Superior temporal gyrus (tissue), 1 donor: ENCODE measurements around the gene CCL18.
"Not testable (repeated sequence)": the region's sequence is repeated elsewhere in the genome, so short reads cannot be mapped to it uniquely, and the experiment has no call there.

Experiments
- DNase-seq: peaks from one replicate; pipeline ENCODE4 v3.0.0-alpha.2; 2016; ENCODE audit errors: extremely low spot score

The CCL18 gene

DNA sequence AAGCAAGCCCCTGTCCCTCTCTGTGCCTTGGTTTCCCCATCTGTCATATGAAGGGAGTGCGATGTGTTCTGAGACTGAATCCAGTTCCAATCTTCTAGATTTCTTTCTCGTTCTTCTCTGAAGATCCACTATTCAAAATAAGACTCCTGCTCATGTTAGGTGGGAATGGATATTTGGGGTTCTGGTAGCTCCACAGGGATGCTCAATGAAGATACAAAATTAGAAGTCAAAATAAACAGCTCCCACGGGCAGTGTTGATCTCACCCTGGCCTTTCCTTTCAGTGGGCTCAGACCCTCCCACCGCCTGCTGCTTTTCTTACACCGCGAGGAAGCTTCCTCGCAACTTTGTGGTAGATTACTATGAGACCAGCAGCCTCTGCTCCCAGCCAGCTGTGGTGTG, 40.2 kb downstream of the CCL18 start:
- not testable (repeated sequence) for DNase-seq

- no peak for DNase-seq
Observed at GRCh38 chr17:36104701-36105181, 40.7 kb downstream of the CCL18 start.

DNA sequence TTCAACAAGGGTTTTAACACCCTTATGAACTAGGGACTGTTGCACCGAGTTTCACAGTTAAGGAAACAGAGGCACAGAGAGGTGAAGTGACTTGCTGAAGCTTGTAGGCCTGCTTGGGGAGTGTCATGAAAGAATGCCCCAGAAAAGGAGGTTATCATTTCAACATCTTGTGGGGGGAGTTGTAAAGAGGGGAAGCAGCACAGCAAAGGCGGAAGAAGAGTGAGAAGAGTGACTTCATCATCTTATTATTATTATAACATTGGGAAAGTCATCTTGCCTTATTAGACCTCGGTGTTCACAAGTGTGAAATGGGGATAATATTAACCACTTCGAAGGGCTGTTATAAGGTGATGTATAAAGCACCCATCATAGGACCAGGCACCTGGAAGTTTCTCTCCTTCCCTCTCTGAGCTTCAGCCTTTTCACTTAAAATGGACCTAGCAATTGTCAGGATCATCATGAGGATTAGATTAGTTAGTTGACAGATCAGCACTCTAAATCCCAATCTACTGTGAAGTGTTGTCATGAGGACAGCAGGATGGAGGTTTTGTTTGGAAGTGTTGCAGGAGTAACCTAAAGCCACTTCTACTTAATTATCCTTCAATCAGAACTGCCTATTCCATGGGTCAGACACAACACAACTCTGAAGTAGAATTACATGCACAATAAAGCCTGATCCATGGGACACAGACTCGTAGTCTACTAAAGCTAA, 41.9 kb downstream of the CCL18 start:
- DNase-seq = no peak

- DNase-seq = no peak
Observed at GRCh38 chr17:36106493-36106835, 42.4 kb downstream of the CCL18 start.

DNA sequence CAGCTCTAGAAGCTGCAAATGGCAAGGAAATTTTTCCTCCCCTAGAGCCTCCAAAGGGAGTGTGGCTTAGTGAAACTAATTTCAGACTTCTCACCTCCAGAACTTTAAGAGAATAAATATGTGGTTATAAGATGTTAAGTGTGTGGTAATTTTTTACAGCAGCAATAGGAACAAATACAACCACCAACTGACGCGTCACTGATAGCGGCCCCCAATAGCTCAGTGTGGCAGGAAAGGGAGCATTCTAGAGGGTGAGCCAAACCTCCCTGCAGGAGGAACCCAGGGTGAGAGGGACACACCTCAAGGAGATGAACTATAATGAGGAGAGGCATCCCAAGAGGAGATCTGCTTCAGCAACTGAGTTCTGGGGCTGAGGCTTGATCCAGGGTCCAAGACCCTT, 43.6 kb downstream of the CCL18 start:
- DNase-seq = no peak

DNA sequence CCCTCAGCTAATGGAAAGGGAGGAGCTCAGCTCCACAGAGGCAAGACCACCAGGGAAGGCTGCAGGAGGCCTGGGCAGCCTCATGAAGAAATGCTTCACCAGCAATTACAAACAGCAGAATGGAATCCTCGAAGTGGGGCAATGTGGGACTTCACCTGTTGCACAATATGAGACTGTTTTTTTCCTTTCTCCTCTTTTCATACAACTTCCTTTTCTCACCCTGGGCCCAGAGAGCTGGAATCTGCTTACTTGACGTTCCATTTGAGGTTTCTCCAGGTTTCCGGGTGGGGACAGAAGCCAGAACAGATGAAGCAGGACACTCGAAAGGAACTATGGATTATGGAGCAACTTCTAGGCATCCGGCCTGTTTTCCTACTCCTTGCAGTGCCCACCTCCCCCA, 44.2 kb downstream of the CCL18 start:
- DNase-seq = not testable (repeated sequence)

DNA sequence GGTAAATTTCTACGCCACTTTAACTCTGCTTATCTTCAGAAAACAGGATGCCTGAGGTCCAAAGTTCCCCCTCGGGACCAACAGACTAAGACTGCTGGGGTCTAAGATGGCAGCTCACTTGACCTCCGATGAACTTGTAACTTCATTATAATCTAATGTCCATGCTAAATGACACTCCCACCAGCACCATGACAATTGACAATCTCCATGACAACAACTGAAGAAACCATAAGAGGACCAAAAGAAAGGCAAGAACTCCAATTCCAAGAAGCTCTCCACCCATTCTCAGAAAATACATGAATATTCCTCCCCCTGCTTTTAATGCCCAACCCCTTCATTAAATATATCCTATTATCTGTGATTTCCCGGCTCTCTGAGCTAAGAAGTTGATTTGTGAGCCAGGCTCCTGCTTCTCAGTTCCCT, 47.0 kb downstream of the CCL18 start:
- DNase-seq = no peak

DNA sequence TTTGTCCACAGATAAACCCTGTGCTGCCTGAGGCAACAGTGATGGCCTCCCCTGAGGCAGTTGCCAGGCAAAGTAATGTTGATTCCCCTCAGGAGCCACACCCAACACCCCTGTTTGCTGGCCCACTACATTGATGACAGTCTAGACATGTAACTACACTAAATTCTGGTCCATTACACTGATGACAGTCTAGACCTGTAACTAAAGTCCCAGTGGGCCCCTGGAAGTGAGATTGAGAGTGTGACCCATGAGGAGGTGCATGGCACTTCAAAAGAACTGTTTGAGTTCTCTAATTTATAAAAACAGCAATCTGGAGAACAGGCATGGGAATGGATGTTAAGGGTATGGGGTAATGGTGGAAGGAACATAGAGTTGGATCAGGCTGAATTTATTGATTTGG, 48.5 kb downstream of the CCL18 start:
- no peak for DNase-seq

DNA sequence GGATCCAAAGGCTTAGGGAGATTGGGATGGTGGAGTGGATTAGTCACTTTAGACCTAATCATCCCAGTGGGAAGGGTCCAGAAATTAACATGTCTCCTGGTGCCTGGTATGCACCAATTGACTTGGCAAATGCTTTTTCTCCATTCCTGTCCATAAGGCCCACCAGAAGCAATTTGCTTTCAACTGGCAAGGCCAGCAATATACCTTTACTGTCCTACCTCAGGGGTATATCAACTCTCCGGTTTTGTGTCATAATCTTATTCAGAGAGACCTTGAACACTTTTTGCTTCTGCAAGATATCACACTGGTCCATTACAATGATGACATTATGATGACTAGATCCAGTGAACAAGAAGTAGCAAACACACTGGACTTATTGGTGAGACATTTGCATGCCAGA, 49.1 kb downstream of the CCL18 start:
- not testable (repeated sequence) for DNase-seq

- not testable (repeated sequence) for DNase-seq
Observed at GRCh38 chr17:36114971-36115648, 51.0 kb downstream of the CCL18 start.

DNA sequence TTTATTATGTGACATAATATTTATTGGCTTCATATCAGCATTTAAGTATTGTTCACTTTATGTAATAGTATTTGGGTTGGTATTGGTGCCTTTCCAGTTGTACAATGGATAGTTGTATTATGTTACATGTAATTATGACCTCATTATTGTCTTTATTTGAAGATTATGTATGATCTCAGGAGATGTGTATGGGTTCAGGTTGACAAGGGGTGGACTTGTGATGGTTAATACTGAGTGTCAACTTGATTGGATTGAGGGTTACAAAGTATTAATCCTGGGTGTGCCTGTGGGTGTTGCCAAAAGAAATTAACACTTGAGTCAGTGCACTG, 51.5 kb downstream of the CCL18 start:
- DNase-seq = not testable (repeated sequence)

GRCh38 chr17:36117505-36118382, 53.7 kb downstream of the CCL18 start:
- no peak for DNase-seq

GRCh38 chr17:36118477-36119353, 54.6 kb downstream of the CCL18 start:
- no peak for DNase-seq

DNA sequence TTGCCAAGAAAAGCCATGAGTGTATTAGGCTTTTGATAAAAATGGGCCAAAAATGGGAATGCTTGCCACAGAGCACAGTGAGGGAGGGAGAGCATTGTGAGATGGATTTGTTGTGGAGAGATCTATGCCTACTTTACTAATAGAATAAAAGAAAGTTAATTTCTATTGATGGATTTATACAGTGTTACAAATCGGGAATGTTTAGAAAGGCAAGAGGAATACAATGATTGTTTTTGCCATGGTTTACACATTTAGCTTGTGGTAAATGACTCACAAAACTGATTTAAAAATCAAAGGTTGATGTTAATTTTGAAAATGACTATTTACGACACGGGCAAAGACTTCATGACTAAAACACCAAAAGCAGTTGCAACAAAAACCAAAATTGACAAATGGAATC, 56.1 kb downstream of the CCL18 start:
- DNase-seq = no peak

GRCh38 chr17:36121099-36121498, 57.0 kb downstream of the CCL18 start:
- not testable (repeated sequence) for DNase-seq
